Measurements from ENCODE around the gene ADORA1. TPM values are rescaled to one million over a fixed set of nuclear protein-coding genes. Genes with fewer than 3 reads are reported as not detected.

The ADORA1 gene
- total and polyA plus RNA-seq, 4 donors = 0.33 to 1.1 (median 0.37) TPM

GRCh38 chr1:203185061-203185461, 57.5 kb downstream of the ADORA1 start (continued):
- no peak for TF ChIP-seq GABPA (IDR thresholded peaks at IDR 0.05 in 1 of 2, conservative IDR thresholded peaks at IDR 0.05 in 1 of 2)
- no peak for TF ChIP-seq YY1 (IDR thresholded peaks at IDR 0.05)
- TF ChIP-seq, protein P1, sequence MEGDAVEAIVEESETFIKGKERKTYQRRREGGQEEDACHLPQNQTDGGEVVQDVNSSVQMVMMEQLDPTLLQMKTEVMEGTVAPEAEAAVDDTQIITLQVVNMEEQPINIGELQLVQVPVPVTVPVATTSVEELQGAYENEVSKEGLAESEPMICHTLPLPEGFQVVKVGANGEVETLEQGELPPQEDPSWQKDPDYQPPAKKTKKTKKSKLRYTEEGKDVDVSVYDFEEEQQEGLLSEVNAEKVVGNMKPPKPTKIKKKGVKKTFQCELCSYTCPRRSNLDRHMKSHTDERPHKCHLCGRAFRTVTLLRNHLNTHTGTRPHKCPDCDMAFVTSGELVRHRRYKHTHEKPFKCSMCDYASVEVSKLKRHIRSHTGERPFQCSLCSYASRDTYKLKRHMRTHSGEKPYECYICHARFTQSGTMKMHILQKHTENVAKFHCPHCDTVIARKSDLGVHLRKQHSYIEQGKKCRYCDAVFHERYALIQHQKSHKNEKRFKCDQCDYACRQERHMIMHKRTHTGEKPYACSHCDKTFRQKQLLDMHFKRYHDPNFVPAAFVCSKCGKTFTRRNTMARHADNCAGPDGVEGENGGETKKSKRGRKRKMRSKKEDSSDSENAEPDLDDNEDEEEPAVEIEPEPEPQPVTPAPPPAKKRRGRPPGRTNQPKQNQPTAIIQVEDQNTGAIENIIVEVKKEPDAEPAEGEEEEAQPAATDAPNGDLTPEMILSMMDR (IDR thresholded peaks at IDR 0.05; ENCODE audit: low read depth, low read length, missing input control) = no peak
- TF ChIP-seq ATF3 (IDR thresholded peaks at IDR 0.05) = no peak
- no peak for TF ChIP-seq HNF4G (IDR thresholded peaks at IDR 0.05)

DNA sequence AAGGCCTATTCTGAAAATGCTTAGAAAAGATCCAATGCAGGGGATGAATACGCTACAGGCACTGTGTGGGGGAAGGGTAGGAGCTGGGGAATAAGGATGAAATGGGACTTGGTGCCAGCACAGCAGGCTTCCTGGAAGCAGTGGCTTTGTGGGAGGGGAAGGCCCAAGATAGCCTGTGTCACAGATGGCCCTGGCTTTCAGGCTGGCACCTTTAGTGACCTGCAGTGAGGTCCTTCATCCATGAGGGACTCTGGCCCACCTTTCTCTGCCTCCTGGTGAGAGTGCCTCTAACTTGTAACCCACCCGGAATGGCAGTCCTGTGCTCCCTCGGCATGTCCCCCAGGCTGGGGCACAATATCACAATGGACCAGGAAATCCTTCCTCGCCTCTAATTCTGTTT, 58.1 kb downstream of the ADORA1 start:
- no peak for DNase-seq (ENCODE audit: low spot score)
- no peak overlapping the region for H3K27ac ChIP-seq (ENCODE audit: low read depth in 1 of 2, low read length in 2 of 2)
- H3K4me3 ChIP-seq (ENCODE audit: low read depth in 1 of 3, low read length in 3 of 3) = no peak overlapping the region
- no peak for TF ChIP-seq HNF4A (conservative IDR thresholded peaks at IDR 0.05)
- no peak for TF ChIP-seq HNF4G (IDR thresholded peaks at IDR 0.05)
- TF ChIP-seq FOXA1 (IDR thresholded peaks at IDR 0.05) = no peak
- no peak for TF ChIP-seq GABPA (IDR thresholded peaks at IDR 0.05 in 1 of 2, conservative IDR thresholded peaks at IDR 0.05 in 1 of 2)
- TF ChIP-seq JUND (IDR thresholded peaks at IDR 0.05) = no peak
- no peak for TF ChIP-seq RAD21 (IDR thresholded peaks at IDR 0.05)
- TF ChIP-seq TAF1 (conservative IDR thresholded peaks at IDR 0.05) = no peak
- no peak for TF ChIP-seq FOXA2 (IDR thresholded peaks at IDR 0.05)
- TF ChIP-seq, protein P2, sequence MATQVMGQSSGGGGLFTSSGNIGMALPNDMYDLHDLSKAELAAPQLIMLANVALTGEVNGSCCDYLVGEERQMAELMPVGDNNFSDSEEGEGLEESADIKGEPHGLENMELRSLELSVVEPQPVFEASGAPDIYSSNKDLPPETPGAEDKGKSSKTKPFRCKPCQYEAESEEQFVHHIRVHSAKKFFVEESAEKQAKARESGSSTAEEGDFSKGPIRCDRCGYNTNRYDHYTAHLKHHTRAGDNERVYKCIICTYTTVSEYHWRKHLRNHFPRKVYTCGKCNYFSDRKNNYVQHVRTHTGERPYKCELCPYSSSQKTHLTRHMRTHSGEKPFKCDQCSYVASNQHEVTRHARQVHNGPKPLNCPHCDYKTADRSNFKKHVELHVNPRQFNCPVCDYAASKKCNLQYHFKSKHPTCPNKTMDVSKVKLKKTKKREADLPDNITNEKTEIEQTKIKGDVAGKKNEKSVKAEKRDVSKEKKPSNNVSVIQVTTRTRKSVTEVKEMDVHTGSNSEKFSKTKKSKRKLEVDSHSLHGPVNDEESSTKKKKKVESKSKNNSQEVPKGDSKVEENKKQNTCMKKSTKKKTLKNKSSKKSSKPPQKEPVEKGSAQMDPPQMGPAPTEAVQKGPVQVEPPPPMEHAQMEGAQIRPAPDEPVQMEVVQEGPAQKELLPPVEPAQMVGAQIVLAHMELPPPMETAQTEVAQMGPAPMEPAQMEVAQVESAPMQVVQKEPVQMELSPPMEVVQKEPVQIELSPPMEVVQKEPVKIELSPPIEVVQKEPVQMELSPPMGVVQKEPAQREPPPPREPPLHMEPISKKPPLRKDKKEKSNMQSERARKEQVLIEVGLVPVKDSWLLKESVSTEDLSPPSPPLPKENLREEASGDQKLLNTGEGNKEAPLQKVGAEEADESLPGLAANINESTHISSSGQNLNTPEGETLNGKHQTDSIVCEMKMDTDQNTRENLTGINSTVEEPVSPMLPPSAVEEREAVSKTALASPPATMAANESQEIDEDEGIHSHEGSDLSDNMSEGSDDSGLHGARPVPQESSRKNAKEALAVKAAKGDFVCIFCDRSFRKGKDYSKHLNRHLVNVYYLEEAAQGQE (IDR thresholded peaks at IDR 0.05) = no peak
- TF ChIP-seq ATF3 (IDR thresholded peaks at IDR 0.05) = no peak
- no peak for TF ChIP-seq SP1 (IDR thresholded peaks at IDR 0.05)
- TF ChIP-seq MAX (IDR thresholded peaks at IDR 0.05) = no peak
- no peak for TF ChIP-seq EGR1 (IDR thresholded peaks at IDR 0.05; ENCODE audit: low read depth in 2 of 2)
- peaks cover 0 to 8% (median 2%) of the 10 kb centered on the region in 4 donors for H3K4me1 ChIP-seq (ENCODE audit: control insufficient read depth in 4 of 4, insufficient read depth in 4 of 4, low read length in 3 of 4)
- no peak overlapping the region for H3K9ac ChIP-seq (ENCODE audit: low read depth in 1 of 2, low read length in 2 of 2)
- H3K36me3 ChIP-seq (ENCODE audit: control insufficient read depth in 4 of 4, insufficient read depth in 3 of 4, low read depth in 1 of 4, low read length in 3 of 4) = no peaks in the 10 kb centered on the region
- H3K9me3 ChIP-seq (ENCODE audit: control insufficient read depth in 4 of 4, low read length in 3 of 4) = no peaks in the 10 kb centered on the region
- no peaks in the 10 kb centered on the region for H3K27me3 ChIP-seq (ENCODE audit: control insufficient read depth in 4 of 4, insufficient read depth in 4 of 4, low read length in 3 of 4)
- WGBS = 94% methylated on average over 4 of the region's 4 CpGs

GRCh38 chr1:203186091-203186445, 58.5 kb downstream of the ADORA1 start:
- Histone ChIP-seq H3K4me1 (ENCODE audit: control insufficient read depth in 4 of 4, insufficient read depth in 4 of 4, low read length in 3 of 4) (peaks cover 0 to 8% (median 2%) of the 10 kb centered on the region in 4 donors), H3K4me3 (ENCODE audit: low read depth in 1 of 3, low read length in 3 of 3) (no peak overlapping the region), H3K27me3 (ENCODE audit: control insufficient read depth in 4 of 4, insufficient read depth in 4 of 4, low read length in 3 of 4) (no peaks in the 10 kb centered on the region), H3K9ac (ENCODE audit: low read depth in 1 of 2, low read length in 2 of 2) (no peak overlapping the region), H3K36me3 (ENCODE audit: control insufficient read depth in 4 of 4, insufficient read depth in 3 of 4, low read depth in 1 of 4, low read length in 3 of 4) (no peaks in the 10 kb centered on the region), H3K27ac (ENCODE audit: low read depth in 1 of 2, low read length in 2 of 2) (no peak overlapping the region), H3K9me3 (ENCODE audit: control insufficient read depth in 4 of 4, low read length in 3 of 4) (no peaks in the 10 kb centered on the region)
- 92% methylated on average over 5 of the region's 5 CpGs for WGBS
- no peak for DNase-seq (ENCODE audit: low spot score)
- TF ChIP-seq, protein P1 (IDR thresholded peaks at IDR 0.05; ENCODE audit: low read depth, low read length, missing input control) = no peak
- TF ChIP-seq, protein P3, sequence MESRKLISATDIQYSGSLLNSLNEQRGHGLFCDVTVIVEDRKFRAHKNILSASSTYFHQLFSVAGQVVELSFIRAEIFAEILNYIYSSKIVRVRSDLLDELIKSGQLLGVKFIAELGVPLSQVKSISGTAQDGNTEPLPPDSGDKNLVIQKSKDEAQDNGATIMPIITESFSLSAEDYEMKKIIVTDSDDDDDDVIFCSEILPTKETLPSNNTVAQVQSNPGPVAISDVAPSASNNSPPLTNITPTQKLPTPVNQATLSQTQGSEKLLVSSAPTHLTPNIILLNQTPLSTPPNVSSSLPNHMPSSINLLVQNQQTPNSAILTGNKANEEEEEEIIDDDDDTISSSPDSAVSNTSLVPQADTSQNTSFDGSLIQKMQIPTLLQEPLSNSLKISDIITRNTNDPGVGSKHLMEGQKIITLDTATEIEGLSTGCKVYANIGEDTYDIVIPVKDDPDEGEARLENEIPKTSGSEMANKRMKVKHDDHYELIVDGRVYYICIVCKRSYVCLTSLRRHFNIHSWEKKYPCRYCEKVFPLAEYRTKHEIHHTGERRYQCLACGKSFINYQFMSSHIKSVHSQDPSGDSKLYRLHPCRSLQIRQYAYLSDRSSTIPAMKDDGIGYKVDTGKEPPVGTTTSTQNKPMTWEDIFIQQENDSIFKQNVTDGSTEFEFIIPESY (IDR thresholded peaks at IDR 0.05) = no peak
- TF ChIP-seq RAD21 (IDR thresholded peaks at IDR 0.05) = no peak
- no peak for TF ChIP-seq TAF1 (conservative IDR thresholded peaks at IDR 0.05)
- TF ChIP-seq JUND (IDR thresholded peaks at IDR 0.05) = no peak
- no peak for TF ChIP-seq NR2F2 (IDR thresholded peaks at IDR 0.05)
- TF ChIP-seq HNF4A (conservative IDR thresholded peaks at IDR 0.05) = no peak
- TF ChIP-seq GABPA (IDR thresholded peaks at IDR 0.05 in 1 of 2, conservative IDR thresholded peaks at IDR 0.05 in 1 of 2) = no peak
- no peak for TF ChIP-seq YY1 (IDR thresholded peaks at IDR 0.05)
- no peak for TF ChIP-seq ATF3 (IDR thresholded peaks at IDR 0.05)
